DMS114 treated with DMSO at 0.1 percent for 48 hours (cell line): ENCODE measurements around the gene INPP1.

ENCODE experiments used
- DNase-seq: peaks from one replicate; lab custom pipeline; 2025; ENCODE audit not compliant: unreplicated experiment; lab: John Stamatoyannopoulos, UW

Gene INPP1

DNA sequence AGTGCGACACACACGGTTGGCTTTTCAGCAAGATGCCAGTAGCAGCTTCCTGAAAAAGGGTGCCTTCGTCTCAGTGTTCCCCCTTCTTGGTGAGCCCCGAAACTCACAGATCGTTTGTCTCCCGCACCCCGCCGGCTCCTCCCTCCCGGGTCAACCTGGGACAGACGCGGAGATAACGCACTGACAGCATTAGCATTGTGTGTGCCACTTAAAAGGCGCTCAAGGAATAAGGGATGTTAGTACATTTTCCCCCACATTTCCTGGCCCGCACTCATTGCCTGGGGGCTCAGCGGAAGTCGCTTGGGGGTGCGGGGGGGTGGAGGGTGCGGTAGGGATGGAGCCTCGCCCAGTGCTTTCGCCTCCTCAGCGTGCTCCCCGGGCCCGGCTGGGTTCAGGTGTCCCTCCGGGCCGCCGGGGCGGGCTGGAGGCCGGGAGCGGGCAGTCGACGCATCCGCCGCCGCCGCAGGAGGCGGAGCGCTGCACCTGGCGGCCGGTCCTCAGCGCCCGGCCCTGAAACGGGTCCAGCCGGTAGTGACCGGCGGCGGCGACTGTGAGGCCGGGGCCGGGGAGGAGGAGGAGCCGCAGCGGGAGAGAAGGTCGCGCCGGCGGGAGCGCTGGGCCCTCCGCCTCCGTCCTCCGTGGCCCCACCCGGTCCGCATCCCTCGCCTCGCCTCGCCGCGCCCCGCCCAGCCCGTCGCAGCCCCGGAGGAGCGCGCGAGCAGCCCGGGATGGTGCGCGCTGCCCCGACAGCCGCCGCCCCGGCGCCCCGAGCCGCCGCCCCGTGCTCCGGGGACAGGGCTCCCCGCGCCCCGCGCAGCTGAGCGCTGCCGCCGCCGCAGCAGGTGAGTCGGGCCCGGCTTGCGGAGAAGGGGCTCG lies 64.5 kb downstream of the INPP1 start, which contains the start of gene MFSD6:
Gene MFSD6 (plus strand): TSS at position 694 of the 876 bp plus-strand sequence. CDS start 27,675 bp downstream, outside the sequence.
- no peak for DNase-seq

DNA sequence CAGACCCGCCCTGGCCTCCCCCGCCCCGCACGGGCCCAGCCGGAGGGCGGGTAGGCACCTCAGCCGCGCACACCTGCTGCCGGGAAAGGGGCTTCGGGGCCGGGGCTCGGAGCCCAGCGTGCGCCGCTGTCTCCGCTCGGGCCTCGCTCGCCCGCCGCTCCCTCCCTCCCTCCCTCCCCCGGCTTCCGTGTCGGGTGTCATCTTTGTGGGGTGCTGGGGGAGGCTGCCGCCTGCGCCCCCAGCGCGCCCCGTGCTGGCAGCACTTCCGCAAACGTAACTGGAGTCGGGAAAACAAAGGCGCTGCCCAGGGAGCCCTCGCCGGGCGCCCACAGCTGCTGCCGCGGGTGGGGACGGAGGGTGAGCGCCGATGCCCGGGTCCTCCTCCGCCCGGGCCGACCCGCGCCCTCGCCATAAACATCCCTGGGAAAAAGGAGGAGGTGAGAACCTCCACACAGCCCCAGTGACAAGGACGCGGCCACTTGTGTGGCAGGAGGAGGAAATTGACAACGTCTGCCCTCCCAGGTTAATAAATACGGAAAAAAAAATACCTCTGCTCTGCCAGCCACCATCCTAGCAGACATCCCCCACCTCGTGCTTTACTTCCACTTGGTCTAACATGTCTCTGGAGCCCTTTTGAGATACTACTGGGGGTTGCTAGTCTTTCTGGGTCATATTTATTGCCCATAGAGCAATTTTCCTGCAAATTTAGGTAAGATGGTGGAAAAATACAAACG lies 65.3 kb downstream of the INPP1 start:
- no peak for DNase-seq

DNA sequence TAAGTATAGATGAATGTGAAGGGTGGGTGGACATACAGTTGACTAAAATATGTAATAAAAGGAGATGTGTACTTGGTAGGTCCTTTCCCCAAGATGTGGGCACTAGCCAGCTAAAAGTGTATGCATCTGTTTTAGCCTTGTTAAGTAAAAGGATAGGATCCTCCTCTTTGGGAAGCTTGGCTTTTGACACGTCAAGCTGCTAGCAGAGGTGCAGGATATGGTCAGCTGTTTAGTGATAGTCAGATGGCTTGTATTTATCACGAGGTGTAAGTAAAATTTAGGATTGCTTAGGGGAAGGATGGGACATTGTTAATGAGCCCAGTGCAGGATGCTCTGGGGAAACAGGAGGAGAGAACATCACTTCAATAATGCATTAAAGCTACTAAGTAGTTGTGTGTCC lies 66.2 kb downstream of the INPP1 start:
- DNase-seq = no peak

DNA sequence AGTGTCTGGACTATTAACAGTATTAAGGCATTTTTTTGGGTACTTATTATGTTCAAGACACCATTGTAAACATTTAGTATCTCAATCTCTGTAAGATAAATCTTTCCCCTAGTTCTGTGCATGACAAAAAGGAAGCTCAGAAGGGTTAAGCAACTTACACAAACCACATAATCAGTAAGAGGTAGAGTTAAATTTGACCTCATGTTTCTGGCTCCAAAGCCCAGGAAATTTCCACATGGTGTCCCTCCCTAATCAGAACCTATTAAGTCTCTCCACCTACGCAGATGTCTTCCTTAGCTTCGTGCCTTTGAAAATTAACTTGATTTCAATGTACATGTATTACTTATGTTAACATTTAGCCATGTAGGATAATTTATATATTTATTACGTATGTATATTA lies 66.8 kb downstream of the INPP1 start:
- no peak for DNase-seq

DNA sequence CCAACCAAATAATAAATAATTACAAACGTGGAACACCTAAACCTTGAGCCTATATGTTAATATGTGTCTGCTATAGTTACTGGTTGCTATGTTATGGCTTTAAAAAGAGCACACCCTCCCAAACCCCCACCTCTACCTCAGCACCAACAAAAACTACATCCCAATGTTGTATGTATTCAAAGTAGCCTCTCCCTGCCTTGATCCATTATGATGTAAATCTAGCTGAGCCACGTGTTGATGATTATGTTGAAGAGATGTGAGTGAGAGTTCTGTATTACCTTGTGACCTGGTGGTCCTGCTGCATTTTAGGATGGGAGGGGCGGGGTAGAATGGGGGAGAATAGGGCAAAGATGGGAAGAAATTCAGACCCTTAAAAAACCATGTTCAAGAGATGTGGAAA lies 69.6 kb downstream of the INPP1 start:
- no peak for DNase-seq

DNA sequence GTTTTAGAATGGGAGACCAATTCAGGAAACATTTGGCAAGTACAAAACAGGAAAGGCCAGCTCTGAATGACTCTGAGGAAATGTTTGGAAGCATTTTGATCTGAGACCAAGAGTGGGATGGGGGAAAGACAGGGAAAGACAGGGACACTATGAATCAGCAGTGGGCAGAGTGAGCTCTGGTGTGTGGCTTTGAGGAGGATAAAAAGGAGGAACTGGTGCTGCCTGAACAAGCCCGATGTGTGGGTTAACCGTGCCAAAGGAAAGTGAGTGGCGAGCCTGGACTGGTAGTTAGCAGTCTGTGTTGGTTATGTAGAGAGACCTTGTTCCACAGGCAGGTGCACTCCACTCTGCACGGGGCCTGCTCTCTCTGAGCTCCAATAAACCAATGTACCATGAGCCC lies 70.0 kb downstream of the INPP1 start:
- DNase-seq = no peak

DNA sequence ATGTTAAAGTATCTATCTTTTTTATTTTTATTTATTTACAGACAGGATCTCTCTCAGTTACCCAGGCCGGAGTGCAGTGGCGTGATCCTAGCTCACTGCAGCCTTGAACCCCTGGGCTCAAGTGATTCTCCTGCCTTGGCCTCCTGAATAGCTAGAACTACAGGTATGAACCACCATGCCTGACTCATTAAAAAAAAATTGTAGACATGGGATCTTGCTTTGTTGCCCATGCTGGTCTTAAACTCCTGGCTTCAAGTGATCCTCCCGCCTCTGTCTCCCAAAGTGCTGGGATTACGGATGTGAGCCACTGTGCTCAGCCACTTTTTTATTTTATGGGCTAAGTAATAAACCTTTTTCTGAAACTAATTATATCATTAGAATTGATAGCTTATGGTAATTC lies 71.9 kb downstream of the INPP1 start:
- no peak for DNase-seq

DNA sequence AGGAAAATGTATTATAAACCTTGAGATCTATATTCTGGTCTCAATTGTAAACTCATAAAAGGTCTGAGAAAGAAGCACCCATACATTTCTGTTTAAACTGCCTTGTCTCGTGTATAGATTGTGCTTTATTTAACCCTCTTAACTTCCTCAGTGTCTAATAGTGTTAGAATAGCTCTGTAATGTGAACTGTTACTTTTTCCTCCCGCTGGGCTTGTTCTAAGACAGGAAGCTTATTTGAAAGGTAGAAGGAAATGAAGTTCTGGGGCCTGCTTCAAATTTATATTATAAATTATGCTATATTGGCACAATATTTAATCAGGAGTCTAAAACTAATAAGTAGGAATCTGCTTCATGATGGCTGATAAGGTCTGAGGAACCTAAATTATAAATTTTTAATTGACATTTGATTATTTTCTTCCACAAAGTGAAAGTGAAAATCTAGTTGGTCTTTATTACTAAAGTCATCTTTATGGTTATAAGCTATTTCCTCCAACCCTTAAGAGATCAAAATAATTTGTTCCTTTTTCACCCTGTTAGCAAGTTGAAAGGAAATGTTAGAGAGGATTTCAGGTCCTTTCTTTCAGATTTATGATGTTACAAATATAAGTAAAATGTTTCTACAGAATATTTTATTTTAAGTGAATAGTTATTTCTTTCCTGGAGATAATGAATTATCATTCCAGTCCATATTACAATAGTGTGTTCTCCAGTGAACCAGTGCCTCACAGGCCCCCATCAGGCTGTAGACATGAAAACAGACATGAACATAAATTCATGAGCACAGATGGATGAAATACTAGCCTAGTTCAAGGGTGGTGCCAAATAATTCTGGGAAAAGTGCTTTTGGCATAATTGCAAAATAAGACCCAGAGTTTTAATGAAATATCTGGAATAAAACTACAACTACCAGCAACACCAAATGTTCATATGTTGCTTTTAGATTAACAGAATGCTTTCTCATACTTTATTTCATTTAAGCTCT lies 72.7 kb downstream of the INPP1 start:
- DNase-seq = no peak

DNA sequence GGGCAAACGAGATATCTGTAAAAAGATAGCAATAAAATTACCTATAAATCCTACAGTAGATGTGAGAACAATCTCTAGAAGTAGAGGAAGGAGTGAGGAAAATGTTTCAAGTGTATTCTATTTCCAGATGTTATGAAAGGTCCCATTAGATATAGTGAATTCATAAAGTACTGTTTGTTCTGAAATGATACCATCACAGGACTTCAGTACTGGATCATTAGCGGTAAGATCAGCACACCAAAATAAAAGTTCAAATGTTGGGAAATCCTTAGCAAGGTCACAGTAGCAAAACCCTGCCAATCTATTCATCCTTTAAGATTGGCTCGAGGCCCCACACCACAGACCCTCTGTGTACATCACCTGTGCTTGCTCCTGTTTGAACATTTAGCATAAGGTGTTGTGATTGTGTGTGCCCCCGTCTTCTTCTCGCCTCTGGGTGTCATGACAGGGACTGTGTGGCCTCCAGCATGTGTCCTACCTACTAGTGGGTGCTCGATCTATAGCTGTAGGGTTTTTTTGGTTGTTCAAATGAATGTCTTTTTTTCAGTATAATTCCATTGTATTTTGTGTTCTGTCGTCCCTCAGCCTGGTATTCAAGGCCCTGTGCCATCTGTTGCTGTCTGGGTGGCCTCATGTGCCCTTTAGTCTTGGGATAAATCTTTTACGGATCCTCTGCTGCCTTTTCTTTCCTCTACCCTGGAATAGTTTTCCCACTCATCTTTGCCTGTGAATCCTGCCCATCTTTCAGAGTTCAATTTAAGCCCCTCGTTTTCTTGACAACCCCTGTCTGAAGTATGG lies 73.9 kb downstream of the INPP1 start:
- DNase-seq = no peak

DNA sequence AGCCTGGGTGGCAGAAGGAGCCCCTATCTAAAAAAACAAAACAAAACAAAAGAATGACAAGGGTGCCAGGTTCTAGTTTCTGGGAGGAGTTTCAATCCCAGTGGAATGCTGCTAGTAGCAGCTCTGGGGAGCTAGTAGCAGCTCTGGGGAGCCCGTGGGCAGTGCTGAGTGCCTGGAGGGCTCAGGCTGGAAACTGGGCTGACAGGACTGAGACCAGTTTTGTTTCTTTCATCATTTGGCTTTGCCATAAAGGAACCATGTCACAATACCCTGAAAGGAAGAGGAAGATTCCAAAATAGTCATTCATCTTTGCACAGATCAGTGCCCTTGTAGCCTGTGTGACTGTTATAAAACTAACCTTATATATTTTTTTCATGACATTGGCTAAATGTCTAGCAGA lies 75.3 kb downstream of the INPP1 start:
- DNase-seq = no peak

DNA sequence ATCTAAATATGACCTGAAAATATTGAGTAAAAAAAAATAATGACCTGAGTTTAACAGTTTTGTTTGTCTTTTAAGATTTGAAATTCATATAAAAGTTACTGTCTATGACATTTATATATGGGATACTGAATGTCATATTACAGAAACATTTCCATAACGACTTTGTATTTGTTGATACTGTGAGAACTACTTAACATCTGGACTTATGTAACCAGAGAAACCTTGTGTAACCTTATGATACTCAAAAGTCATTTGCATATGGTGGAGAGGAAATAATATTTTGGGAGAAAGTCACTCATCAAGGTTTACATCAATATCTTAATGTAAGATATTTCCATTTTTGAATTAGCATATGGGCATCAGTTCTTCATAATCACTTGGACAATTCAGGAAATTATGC lies 77.4 kb downstream of the INPP1 start:
- no peak for DNase-seq
